CD8-positive, alpha-beta memory T cell (primary cell): ENCODE results near the gene PLS1. TPM values are rescaled to one million over a fixed set of nuclear protein-coding genes. Genes with fewer than 3 reads are reported as not detected.

ENCODE experiments used
- CTCF ChIA-PET: fragments of 350-600 bp; sonication (Branson Sonifier 250); formaldehyde crosslinking; loops from one replicate; lab custom pipeline; 2021; ENCODE audit warnings: antibody characterized with exemption; lab: Charles Lee
- POLR2A ChIA-PET: fragments of 350-600 bp; sonication (Branson Sonifier 250); formaldehyde crosslinking; loops from one replicate; lab custom pipeline; 2021; ENCODE audit warnings: antibody characterized with exemption; lab: Charles Lee
- DNase-seq, 5 donors: peaks; one replicate each; pipeline versions ENCODE4 v3.0.0 to v3.0.0-alpha.2; 2020 to 2022; ENCODE audit warnings: mixed read lengths in 1 of 5
- H3K27ac ChIP-seq: one replicate; pipeline ENCODE4 v1.7.0; 2013; ENCODE audit warnings: low read depth, mild to moderate bottlenecking, low read length, moderate library complexity
- H3K27me3 ChIP-seq: 2 replicates; pipeline ENCODE4 v1.7.0; 2013; ENCODE audit warnings: low read length, mild to moderate bottlenecking; ENCODE audit not compliant: insufficient read depth, poor library complexity, severe bottlenecking
- H3K36me3 ChIP-seq: 2 replicates; pipeline ENCODE4 v1.7.0; 2013; ENCODE audit warnings: mild to moderate bottlenecking, low read length, moderate library complexity; ENCODE audit not compliant: insufficient read depth
- H3K4me1 ChIP-seq: 2 replicates; pipeline ENCODE4 v1.7.0; 2013; ENCODE audit warnings: mild to moderate bottlenecking, low read length, moderate library complexity; ENCODE audit not compliant: insufficient read depth
- H3K4me3 ChIP-seq: 2 replicates; pipeline ENCODE4 v1.7.0; 2013; ENCODE audit warnings: mild to moderate bottlenecking, low read length
- H3K9me3 ChIP-seq: 2 replicates; pipeline ENCODE4 v1.7.0; 2013; ENCODE audit warnings: mild to moderate bottlenecking, low read length
- H3K27ac Mint-ChIP-seq, 8 donors: one replicate each; pipeline ENCODE4 v1.8.0; 2020 to 2021; ENCODE audit warnings: mixed read lengths in 8 of 8, mild to moderate bottlenecking in 6 of 8, inconsistent platforms in 3 of 8, moderate library complexity in 3 of 8
- H3K27me3 Mint-ChIP-seq, 2 donors: one replicate each; pipeline ENCODE4 v1.8.0; 2020 to 2021; ENCODE audit warnings: mixed read lengths in 2 of 2, mild to moderate bottlenecking in 1 of 2, moderate library complexity in 1 of 2
- H3K36me3 Mint-ChIP-seq, 3 donors: one replicate each; pipeline ENCODE4 v1.8.0; 2020 to 2021; ENCODE audit warnings: mixed read lengths in 3 of 3, inconsistent platforms in 1 of 3, mild to moderate bottlenecking in 1 of 3
- H3K4me1 Mint-ChIP-seq, 3 donors: one replicate each; pipeline ENCODE4 v1.8.0; 2020 to 2021; ENCODE audit warnings: mixed read lengths in 3 of 3, inconsistent platforms in 1 of 3, mild to moderate bottlenecking in 1 of 3
- H3K4me3 Mint-ChIP-seq, 7 donors: one replicate each; pipeline ENCODE4 v1.8.0; 2020 to 2021; ENCODE audit warnings: mixed read lengths in 7 of 7, mild to moderate bottlenecking in 6 of 7, moderate library complexity in 4 of 7, inconsistent platforms in 2 of 7
- H3K9me3 Mint-ChIP-seq, 5 donors: one replicate each; pipeline ENCODE4 v1.8.0; 2020 to 2022; ENCODE audit warnings: mixed read lengths in 5 of 5, mild to moderate bottlenecking in 3 of 5, moderate library complexity in 2 of 5, inconsistent platforms in 1 of 5
- polyA plus RNA-seq: library from polyadenylated mRNA; unstranded; fragments of 300-500 nt; fragmentation: Illumina TruSeq; gene quantifications from one replicate; pipeline ENCODE4 v1.2.3, GENCODE V29; 2021
- total RNA-seq, 2 experiments: library from RNA; stranded (reverse); gene quantifications; one replicate each; pipeline ENCODE4 v1.2.3, GENCODE V29; 2021

The PLS1 gene
- total and polyA plus RNA-seq, 3 experiments from 2014 or later = 3.7 to 4.1 (median 4.0) TPM

GRCh38 chr3:142645236-142645793, 49.1 kb downstream of the PLS1 start:
- no peak overlapping the region for H3K4me3 Mint-ChIP-seq
- no peaks in the 10 kb centered on the region for H3K9me3 Mint-ChIP-seq
- Histone ChIP-seq H3K27me3 (no peaks in the 10 kb centered on the region), H3K36me3 (no peaks in the 10 kb centered on the region), H3K4me3 (no peak overlapping the region), H3K27ac (no peak overlapping the region), H3K4me1 (no peaks in the 10 kb centered on the region), H3K9me3 (no peaks in the 10 kb centered on the region)
- DNase-seq = no peak
- H3K27ac Mint-ChIP-seq = no peak overlapping the region
- POLR2A ChIA-PET = no interaction called here
- H3K4me1 Mint-ChIP-seq = no peaks in the 10 kb centered on the region
- CTCF ChIA-PET = no interaction called here
- peaks cover 0 to 1% (median 0%) of the 10 kb centered on the region in 3 donors for H3K36me3 Mint-ChIP-seq
- peaks cover 0 to 5% of the 10 kb centered on the region in 2 donors for H3K27me3 Mint-ChIP-seq

- Mint-ChIP-seq H3K9me3 (no peaks in the 10 kb centered on the region), H3K4me1 (no peaks in the 10 kb centered on the region), H3K27me3 (peaks cover 0 to 5% of the 10 kb centered on the region in 2 donors), H3K36me3 (peaks cover 0 to 5% (median 0%) of the 10 kb centered on the region in 3 donors), H3K27ac (no peak overlapping the region), H3K4me3 (no peak overlapping the region)
- POLR2A ChIA-PET = no interaction called here
- Histone ChIP-seq H3K36me3 (no peaks in the 10 kb centered on the region), H3K9me3 (no peaks in the 10 kb centered on the region), H3K4me1 (no peaks in the 10 kb centered on the region), H3K27ac (no peak overlapping the region), H3K4me3 (no peak overlapping the region), H3K27me3 (no peaks in the 10 kb centered on the region)
- CTCF ChIA-PET = no interaction called here
- DNase-seq = no peak
These were observed 50.0 kb downstream of the PLS1 start for GRCh38 chr3:142646020-142646785.

GRCh38 chr3:142647856-142648255, 51.7 kb downstream of the PLS1 start:
- H3K9me3 ChIP-seq = no peaks in the 10 kb centered on the region
- Mint-ChIP-seq H3K27me3 (peaks cover 2 to 5% of the 10 kb centered on the region in 2 donors), H3K4me3 (no peak overlapping the region), H3K9me3 (no peaks in the 10 kb centered on the region), H3K27ac (no peak overlapping the region), H3K4me1 (no peaks in the 10 kb centered on the region), H3K36me3 (peaks cover 0 to 5% (median 0%) of the 10 kb centered on the region in 3 donors)
- H3K36me3 ChIP-seq = no peaks in the 10 kb centered on the region
- H3K27ac ChIP-seq = no peak overlapping the region
- no peaks in the 10 kb centered on the region for H3K27me3 ChIP-seq
- POLR2A ChIA-PET = no interaction called here
- CTCF ChIA-PET = no interaction called here
- no peak for DNase-seq
- no peak overlapping the region for H3K4me3 ChIP-seq
- H3K4me1 ChIP-seq = no peaks in the 10 kb centered on the region

DNA sequence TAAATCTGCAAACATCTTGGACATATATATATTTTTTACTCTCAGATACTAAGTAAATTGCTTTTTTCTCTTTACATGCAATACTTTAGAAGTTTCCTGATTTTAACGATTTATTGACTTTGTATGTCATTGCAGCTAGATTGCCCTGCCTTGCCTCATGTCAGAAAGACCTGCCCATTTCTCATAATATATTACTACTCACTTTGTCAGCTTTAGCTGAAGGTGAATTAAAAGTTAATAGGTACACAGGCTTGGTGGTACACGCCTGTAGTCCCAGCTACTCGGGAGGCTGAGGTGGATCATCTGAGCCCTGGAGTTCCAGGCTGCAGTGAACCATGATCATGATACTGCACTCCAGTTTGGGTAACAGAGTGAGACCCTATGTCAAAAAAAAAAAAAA, 52.8 kb downstream of the PLS1 start:
- Mint-ChIP-seq H3K4me1 (no peaks in the 10 kb centered on the region), H3K9me3 (no peaks in the 10 kb centered on the region), H3K27me3 (peaks cover 2 to 5% of the 10 kb centered on the region in 2 donors), H3K36me3 (peaks cover 0 to 5% (median 0%) of the 10 kb centered on the region in 3 donors), H3K4me3 (no peak overlapping the region), H3K27ac (no peak overlapping the region)
- Histone ChIP-seq H3K4me1 (no peaks in the 10 kb centered on the region), H3K36me3 (no peaks in the 10 kb centered on the region), H3K9me3 (no peaks in the 10 kb centered on the region), H3K4me3 (no peak overlapping the region), H3K27ac (no peak overlapping the region), H3K27me3 (no peaks in the 10 kb centered on the region)
- ChIA-PET CTCF (no interaction called here), POLR2A (no interaction called here)
- no peak for DNase-seq

GRCh38 chr3:142650001-142650693, 54.0 kb downstream of the PLS1 start:
- H3K4me1 ChIP-seq = no peaks in the 10 kb centered on the region
- peaks cover 0 to 5% (median 0%) of the 10 kb centered on the region in 3 donors for H3K36me3 Mint-ChIP-seq
- no peaks in the 10 kb centered on the region for H3K27me3 ChIP-seq
- H3K27ac Mint-ChIP-seq = no peak overlapping the region
- H3K9me3 ChIP-seq = no peaks in the 10 kb centered on the region
- H3K4me1 Mint-ChIP-seq = no peaks in the 10 kb centered on the region
- H3K9me3 Mint-ChIP-seq = no peaks in the 10 kb centered on the region
- H3K27ac ChIP-seq = no peak overlapping the region
- H3K4me3 ChIP-seq = no peak overlapping the region
- no peaks in the 10 kb centered on the region for H3K36me3 ChIP-seq
- CTCF ChIA-PET = no interaction called here
- POLR2A ChIA-PET = interaction anchor here (0.6 kb wide), 1 partner anchor 9 kb away, joined by 5 read pairs; no protein-coding TSS in a partner anchor
- no peak overlapping the region for H3K4me3 Mint-ChIP-seq
- no peak for DNase-seq
- peaks cover 2 to 5% of the 10 kb centered on the region in 2 donors for H3K27me3 Mint-ChIP-seq

- no peaks in the 10 kb centered on the region for H3K4me1 Mint-ChIP-seq
- H3K27me3 ChIP-seq = no peaks in the 10 kb centered on the region
- no peak for DNase-seq
- ChIA-PET POLR2A (no interaction called here), CTCF (no interaction called here)
- H3K4me3 Mint-ChIP-seq = no peak overlapping the region
- H3K36me3 ChIP-seq = no peaks in the 10 kb centered on the region
- H3K27me3 Mint-ChIP-seq = peaks cover 2 to 5% of the 10 kb centered on the region in 2 donors
- no peak overlapping the region for H3K27ac Mint-ChIP-seq
- H3K9me3 ChIP-seq = no peaks in the 10 kb centered on the region
- no peaks in the 10 kb centered on the region for H3K4me1 ChIP-seq
- no peak overlapping the region for H3K4me3 ChIP-seq
- peaks cover 0 to 5% (median 0%) of the 10 kb centered on the region in 3 donors for H3K36me3 Mint-ChIP-seq
- no peaks in the 10 kb centered on the region for H3K9me3 Mint-ChIP-seq
- no peak overlapping the region for H3K27ac ChIP-seq
These were observed 55.5 kb downstream of the PLS1 start for GRCh38 chr3:142651711-142652110.

DNA sequence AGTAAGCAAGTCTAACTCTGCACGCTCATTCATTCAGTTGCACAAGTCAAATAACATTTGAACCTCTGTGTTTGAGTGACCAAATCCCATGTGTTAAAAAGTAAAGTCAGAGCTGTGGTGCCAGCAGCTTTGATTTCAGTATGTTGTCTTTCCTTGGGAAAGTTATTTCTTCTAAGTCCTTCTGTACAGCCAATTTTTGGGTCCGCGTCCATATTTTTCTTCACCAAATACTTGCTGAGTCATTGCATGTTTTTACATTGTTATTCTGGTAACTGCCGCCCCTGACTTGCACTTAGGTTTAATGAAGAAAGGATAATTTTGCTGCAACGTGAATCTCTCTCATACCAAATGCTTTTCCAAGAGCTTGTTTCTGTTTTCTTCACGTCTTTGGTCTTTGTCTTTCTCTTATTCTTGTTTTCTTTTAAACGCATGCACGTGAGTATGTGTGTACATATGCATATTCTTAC, 56.7 kb downstream of the PLS1 start:
- Histone ChIP-seq H3K36me3 (no peaks in the 10 kb centered on the region), H3K27ac (peak overlapping the region; percentile 4), H3K4me3 (no peak overlapping the region), H3K9me3 (no peaks in the 10 kb centered on the region), H3K4me1 (no peaks in the 10 kb centered on the region), H3K27me3 (no peaks in the 10 kb centered on the region)
- DNase-seq = no peak
- Mint-ChIP-seq H3K27ac (no peak overlapping the region), H3K36me3 (peaks cover 0 to 5% (median 0%) of the 10 kb centered on the region in 3 donors), H3K4me1 (no peaks in the 10 kb centered on the region), H3K4me3 (no peak overlapping the region), H3K9me3 (no peaks in the 10 kb centered on the region), H3K27me3 (peaks cover 2 to 5% of the 10 kb centered on the region in 2 donors)
- ChIA-PET POLR2A (no interaction called here), CTCF (interaction anchor here (1.2 kb wide), 1 partner anchor 9 kb away, joined by 3 read pairs; no protein-coding TSS in a partner anchor)

DNA sequence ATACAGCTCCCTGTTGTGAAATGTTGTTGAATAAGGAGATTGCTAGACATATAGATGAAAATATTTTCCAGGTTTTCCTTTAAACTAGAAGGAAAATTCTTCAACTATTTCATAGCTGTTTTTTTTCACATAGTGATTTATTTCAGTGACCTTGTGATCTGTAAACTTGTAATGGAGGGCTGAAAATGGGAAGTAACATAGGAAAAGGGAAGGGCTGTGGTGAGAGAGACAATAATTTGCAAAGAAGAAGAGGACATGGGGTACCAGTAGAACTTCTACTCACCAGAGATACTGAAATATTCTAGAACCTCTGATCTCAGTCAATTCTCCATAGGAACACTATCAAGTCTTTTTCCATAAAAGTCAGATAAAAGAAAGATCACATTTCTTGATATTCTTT, 60.4 kb downstream of the PLS1 start:
- ChIA-PET POLR2A (no interaction called here), CTCF (interaction anchor here (0.7 kb wide), 1 partner anchor 55 kb away, joined by 3 read pairs; no protein-coding TSS in a partner anchor)
- DNase-seq = no peak
- no peaks in the 10 kb centered on the region for H3K9me3 ChIP-seq
- no peak overlapping the region for H3K27ac ChIP-seq
- Mint-ChIP-seq H3K4me1 (no peaks in the 10 kb centered on the region), H3K27me3 (peaks cover 0 to 3% of the 10 kb centered on the region in 2 donors), H3K27ac (no peak overlapping the region), H3K9me3 (no peaks in the 10 kb centered on the region), H3K36me3 (no peaks in the 10 kb centered on the region), H3K4me3 (no peak overlapping the region)
- H3K4me3 ChIP-seq = no peak overlapping the region
- no peaks in the 10 kb centered on the region for H3K27me3 ChIP-seq
- H3K4me1 ChIP-seq = no peaks in the 10 kb centered on the region
- no peaks in the 10 kb centered on the region for H3K36me3 ChIP-seq
